ENCODE results near the gene FBXO45.
"Not testable (repeated sequence)": the region's sequence is repeated elsewhere in the genome, so short reads cannot be mapped to it uniquely, and the experiment has no call there.

The FBXO45 gene

DNA sequence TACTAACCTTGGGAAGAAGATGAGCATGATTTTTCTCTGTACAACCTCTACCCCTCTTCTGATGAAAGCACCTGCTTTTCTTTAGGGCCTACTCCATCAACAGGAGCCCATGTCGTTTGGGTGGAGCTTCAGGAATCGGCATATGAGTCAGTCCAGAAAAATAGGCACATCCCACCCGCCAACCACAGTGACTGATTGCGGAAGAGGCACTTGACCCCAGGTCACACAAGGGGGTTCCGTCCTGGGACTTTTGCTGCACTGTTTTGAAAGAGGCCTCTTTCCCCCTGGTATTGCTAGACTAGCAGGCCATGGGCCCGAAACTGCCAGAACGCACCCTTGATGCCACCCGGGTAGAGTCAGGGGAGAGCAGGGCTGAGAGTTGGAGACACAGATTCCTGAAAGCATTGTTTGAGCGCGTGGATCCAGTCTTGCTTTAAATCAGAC is 51.7 kb downstream of the FBXO45 start:
- no peak for DNase-seq

DNA sequence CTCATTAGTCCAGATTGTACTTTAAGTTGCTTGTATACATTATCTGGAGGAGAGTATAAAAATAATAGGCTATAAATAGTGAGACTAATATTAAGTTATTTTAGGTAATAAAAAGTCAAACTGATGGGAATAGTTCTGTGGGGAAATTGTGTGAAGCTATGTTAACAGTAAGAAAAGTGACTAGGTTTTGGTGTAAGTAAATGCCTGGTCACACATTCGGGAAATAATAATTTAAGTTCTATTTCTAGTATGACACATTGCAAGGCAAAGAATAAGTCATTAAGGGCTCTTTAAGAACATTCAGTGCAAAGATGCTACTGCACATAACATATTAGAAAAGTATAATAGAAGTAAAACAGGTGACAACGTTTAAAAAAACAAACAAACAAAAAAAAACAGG is 52.2 kb downstream of the FBXO45 start:
- no peak for DNase-seq

DNA sequence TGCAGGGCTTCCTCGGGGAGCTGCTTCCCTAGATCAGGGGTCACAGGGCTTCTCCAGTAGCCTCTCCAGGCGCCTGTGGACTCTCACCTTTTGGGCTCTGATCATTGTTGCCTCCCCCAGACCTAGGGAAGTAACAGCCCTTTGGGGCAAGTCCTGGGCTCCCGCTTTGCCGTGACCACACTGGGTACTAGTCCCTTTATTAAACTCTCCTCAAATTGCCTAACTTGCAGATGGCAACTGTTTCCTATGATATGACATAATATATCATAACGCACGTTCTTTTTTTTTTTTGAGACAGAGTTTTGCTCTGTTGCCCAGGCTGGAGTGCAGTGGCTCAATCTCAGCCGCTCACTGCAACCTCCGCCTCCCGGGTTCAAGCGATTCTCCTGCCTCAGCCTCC is 53.2 kb downstream of the FBXO45 start:
- DNase-seq = no peak

DNA sequence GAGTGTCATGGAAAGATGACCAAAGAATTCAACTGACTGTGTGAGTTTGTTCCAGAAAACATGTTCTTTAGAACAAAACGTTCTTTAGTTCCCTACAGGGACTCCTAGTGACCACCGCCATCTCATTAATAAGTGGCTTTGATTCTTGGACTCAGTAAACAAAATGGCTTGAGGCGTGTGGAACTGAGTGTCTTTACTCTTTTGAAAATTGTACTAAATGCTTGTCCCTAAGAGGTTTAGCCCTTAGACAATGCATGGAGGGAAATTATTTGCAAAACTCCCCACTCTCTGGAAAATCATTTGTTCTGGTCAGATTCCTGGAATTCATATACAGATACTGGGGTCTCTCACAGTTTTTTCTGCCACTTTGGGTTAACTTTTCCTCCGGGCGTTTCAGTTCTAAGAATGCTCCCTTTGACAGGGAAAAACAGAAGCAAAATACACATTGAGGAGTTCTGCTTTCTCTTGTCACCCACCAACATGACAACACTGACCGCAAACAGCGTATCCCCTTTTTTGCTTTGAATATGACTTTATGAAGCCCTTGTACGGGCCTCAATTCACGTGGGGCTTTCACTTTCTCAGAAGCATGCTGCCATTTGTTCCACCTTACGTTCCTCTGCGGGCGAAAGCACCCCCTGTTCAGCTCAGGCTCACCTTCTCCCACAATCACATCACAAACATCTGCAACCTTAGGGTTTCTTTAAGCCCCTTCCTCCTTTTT is 55.8 kb downstream of the FBXO45 start:
- no peak for DNase-seq

DNA sequence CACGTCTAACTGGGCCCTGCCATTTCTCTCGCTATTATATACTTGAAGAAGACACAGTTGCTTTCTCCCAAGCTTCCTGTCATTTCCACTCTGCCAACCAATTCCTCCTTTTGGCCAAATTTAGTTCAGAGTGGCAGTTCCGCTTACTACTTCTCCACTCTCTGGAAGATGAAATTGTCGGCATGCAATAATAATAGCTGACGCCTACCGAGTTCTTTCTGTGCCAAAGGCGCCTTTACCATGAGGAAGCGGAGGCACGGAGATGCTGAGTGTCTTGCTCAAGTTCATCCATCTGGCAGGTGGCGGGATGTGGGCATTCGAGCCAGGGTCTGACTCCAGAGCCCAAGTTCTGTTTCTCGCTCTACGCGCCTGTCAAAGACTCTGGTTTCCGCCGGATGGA is 56.4 kb downstream of the FBXO45 start:
- no peak for DNase-seq

DNA sequence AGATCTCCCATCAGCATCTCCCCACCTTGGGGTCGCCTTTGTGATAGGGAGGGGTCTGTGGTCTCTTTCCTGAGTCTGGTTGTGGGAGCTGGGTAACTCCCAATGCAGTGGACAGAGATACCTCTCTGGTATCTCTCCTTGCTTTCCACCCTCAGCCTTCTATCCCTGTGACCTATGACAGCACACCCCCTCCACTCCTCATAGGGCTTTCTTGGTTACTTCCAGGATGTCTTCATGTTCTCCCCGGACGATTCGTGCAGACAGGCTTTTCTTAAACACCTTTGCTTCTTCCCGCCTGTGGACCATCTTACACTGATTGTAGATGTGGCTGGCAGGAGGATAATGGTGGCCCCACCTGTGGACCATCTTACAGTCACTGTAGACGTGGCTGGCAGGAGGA is 56.9 kb downstream of the FBXO45 start:
- DNase-seq = no peak

DNA sequence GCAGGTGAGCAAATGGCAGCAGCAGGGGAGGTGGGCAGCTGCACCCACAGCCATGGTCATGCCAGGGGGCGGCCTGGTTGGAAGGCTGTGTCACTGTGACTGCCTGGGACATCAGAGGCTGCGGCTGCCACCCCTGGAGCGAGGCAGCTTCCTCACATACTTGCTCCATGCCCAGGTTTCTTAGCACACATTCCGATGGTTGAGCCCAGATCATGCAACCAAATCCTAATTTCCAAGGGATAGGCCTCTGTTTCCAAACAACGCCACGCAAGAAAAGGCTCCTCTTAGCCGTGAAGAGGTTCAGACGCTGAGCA is 59.4 kb downstream of the FBXO45 start:
- no peak for DNase-seq

DNA sequence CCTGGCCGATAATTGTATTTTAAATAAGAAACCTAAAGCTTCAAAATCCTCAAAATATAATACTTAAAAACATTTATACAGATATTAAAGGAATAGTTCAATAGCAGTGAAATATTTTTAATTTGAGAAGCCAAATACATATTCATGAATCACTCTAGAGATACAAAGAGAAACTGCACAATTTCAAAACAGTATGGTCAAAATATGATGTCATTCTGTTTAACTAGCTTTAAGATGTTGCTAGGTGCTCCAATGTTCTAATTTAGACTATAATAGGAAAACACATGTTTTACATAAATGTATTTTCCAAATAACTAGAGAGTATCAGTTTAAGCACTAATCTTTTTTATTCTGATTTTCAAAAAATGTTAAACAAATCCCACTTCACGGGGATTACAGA is 60.8 kb downstream of the FBXO45 start:
- DNase-seq = no peak

DNA sequence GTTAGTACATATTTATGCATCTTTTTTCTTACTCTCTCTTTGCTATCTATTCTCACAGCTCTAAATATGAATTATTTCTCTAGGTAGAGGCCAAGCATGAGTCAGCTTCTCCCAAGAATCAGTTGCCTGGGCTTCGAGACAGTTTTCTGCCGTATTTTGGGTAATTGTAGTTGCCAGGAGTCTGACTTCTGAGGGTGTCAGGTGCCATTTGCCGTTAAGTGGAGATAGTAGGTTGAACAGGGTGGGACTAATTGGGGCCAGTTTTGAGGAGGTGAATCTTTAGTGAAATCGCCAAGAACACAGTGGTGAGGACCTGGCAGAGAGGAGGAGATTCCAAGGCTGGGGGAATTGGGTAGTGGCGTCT is 63.2 kb downstream of the FBXO45 start:
- no peak for DNase-seq

DNA sequence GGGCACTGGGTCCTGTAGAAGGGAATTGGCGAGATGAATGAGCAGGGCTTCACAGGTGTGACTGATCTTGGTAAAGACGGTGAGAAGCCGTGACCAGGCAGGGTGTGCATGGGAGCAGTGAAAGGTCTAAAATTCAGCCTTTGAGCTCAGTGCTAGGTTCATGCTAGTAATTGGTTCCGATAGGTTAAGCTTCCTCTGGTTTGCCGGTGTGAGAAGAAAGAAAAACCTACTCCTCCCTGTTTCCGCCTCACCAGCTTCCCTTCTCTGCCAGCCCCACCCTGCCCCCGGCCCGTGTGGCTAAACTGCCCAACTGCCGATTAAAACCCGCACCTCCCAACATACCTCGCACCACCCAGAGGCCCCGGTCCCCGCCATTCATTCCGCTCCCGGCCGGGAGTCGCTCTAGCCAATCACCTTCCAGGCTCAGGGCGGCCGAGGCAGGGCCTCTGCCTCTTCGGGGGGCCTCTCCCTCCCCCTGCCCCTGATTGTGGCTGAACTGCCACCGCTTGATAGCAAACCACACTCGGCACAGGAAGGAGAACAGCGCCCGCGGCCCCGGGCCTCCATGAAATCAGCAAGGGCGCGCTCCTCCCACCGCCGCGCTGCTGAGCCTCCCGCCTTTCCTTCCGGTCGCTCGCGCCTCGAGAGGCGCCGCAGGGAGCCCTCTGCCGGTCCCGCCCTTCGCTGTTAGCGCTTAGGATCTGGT is 63.7 kb downstream of the FBXO45 start:
- DNase-seq = peak; percentile 78

DNA sequence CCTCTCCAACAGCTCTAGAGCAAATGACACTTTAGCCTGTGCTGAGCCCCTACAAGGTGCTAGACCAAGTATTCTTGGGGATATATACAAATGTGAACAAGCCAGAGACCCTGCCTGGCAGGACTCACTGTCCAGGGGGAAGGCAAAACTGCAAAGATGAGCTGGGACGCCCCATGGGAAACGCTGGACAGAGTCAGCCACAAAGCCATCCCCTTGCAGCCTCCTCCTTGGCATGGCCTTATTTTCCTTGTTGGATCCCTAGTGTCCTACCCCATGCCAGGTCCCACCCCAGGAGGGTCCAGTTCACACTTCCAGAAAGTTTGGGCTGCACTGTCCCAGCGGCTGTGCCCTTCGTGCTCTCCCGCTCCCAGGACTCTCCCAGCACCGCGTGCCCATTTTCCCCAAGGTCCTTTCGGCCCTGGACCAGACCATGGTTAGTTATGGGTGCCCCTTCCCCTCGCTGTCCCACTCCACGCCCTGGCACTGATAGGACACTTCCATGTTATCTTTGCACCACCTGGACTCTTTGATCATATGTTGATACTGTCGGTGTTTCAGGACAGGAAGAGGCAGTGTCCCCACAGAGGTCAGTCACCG is 65.2 kb downstream of the FBXO45 start:
- no peak for DNase-seq

DNA sequence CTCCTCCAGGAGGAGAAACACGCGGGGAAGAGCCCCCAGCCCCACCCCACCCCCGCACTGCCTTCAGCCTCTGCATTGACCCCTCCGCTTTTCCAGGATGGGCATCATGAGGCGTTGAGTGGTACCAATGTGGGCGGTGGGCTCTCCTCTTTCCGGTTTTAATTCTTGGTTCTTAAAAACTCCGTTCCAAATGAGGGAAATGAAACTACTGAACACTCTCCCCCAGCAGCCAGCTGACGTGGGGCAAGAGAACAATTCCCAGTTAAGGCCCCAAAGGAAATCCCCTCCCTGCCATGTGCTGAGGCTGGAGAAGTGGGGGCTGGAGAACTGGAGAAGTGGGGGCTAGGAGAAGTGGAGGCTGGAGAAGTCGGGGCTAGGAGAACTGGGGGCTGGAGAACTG is 65.8 kb downstream of the FBXO45 start:
- DNase-seq = no peak

DNA sequence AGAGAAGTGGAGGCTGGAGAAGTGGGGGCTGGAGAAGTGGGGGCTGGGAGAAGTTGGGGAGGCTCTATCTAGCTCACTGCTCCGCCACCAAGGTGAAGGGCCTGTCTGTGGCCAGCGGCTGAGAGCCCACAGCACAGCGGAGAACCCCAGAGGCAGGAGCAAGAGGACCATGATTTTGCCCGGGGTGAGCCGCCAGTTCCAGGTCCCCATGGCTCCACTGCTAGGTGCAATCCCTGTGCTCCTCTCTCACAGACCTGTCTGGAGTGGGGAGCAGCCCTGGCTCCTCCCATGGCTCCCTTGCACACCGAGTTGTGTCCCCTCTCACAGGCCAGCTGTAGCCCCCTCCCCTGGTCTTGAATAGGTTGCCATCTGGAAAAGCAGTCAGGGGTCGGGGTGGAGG is 66.4 kb downstream of the FBXO45 start:
- DNase-seq = no peak

DNA sequence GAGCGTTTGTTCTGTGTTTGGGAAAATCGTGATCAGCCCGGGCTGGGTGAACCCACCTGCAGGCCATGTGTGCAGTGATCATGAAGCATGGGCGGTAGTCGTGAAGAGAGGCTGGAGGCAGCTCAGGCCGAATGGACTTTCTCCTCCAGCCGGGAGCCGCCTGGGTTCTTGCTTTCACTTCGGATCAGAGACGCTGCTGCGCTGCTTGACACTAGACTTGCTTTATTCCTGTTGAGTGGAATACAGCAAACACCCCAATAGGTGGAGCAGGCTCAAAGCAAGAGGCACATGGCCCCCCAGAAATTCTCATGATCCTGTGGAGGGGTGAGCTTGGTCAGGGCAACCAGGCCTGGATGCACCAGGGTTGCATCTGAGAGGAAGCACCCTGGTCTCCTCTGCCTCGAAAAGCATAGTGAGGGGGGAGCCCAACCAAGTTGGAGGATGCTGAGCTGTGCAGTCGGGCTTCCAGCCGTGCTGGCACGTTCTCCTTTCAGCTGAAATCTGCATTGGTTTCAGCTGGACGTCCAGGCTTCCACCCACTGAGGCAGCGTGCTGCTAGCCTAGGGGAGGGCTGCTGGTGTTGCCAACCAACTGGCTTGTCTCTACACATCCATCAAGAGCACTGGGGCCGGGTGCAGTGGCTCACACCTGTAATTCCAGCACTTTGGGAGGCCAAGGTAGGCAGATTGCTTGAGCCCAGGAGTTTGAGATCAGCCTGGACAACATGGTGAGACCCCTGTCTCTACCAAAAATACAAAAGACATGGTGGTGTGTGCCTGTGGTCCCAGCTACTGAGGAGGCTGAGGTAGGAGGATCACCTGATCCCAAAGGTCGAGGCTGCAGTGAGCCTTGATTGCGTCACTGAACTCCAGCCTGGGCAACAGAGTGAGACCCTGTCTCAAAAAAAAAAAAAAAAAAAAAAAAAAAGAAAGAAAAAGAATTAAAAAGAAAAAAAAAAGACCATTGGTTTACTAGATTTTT is 68.2 kb downstream of the FBXO45 start:
- no peak for DNase-seq

DNA sequence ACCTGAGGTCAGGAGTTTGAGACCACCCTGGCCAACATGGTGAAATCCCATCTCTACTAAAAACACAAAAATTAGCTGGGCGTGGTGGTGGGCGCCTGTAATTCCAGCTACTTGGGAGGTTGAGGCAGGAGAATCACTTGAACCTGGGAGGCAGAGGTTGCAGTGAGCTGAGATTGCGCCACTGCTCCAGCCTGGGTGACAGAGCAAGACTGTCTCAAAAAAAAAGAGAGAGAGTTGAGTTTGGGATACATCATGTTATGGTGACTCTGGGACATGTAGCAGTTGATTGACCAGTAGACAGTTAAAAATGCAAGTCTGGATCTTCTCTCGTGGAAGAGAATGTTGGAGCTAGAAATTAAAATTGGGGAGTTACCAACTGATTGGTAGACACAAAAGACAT is 69.5 kb downstream of the FBXO45 start:
- DNase-seq = not testable (repeated sequence)
